Osteoblast (primary cell): ENCODE results near the gene STK33. TPM values are rescaled to one million over a fixed set of nuclear protein-coding genes. Genes with fewer than 3 reads are reported as not detected.

Experiments used
- DNase-seq: peaks from one replicate; pipeline ENCODE4 v3.0.0; 2011; ENCODE audit warnings: low spot score, mixed read lengths; ENCODE audit not compliant: insufficient read length; ENCODE audit errors: missing footprints
- H2AFZ ChIP-seq: 2 replicates; pipeline ENCODE4 v1.6.0; 2011; ENCODE audit warnings: mild to moderate bottlenecking, low read length
- H3K27ac ChIP-seq: 2 replicates; pipeline ENCODE4 v1.5.1; 2011; ENCODE audit warnings: mild to moderate bottlenecking, low read depth, low read length, moderate library complexity
- H3K27me3 ChIP-seq: 2 replicates; pipeline ENCODE4 v1.6.0; 2012; ENCODE audit warnings: mild to moderate bottlenecking, control low read depth, inconsistent platforms, low read length, moderate library complexity; ENCODE audit not compliant: insufficient read depth
- H3K36me3 ChIP-seq: 2 replicates; pipeline ENCODE4 v1.5.1; 2011; ENCODE audit warnings: mild to moderate bottlenecking, low read length, control low read depth, moderate library complexity; ENCODE audit not compliant: insufficient read depth
- H3K4me1 ChIP-seq: 2 replicates; pipeline ENCODE4 v1.5.1; 2011; ENCODE audit warnings: mild to moderate bottlenecking, low read length, control low read depth, moderate library complexity; ENCODE audit not compliant: insufficient read depth
- H3K4me2 ChIP-seq: 2 replicates; pipeline ENCODE4 v1.6.0; 2011; ENCODE audit warnings: mild to moderate bottlenecking, low read length; ENCODE audit not compliant: insufficient read depth
- H3K4me3 ChIP-seq: fragments of 200-600 bp; sonication (generic); 3 replicates; pipeline ENCODE4 v1.5.1; 2012; ENCODE audit warnings: mild to moderate bottlenecking, low read length, inconsistent platforms; ENCODE audit not compliant: insufficient read depth
- H3K79me2 ChIP-seq: 2 replicates; pipeline ENCODE4 v1.6.0; 2012; ENCODE audit warnings: mild to moderate bottlenecking, low read length, control low read depth, inconsistent platforms; ENCODE audit not compliant: insufficient read depth
- H3K9me3 ChIP-seq: 2 replicates; pipeline ENCODE4 v1.5.1; 2011; ENCODE audit warnings: low read depth, low read length, control low read depth
- H4K20me1 ChIP-seq: 2 replicates; pipeline ENCODE4 v1.6.0; 2012; ENCODE audit warnings: mild to moderate bottlenecking, low read length, control low read depth; ENCODE audit not compliant: insufficient read depth
- CTCF ChIP-seq: IDR thresholded peaks from 2 replicates; pipeline ENCODE4 v1.5.1; 2011; ENCODE audit warnings: mild to moderate bottlenecking, low read depth, low read length, moderate library complexity; ENCODE audit errors: extremely low read depth
- total RNA-seq: library from RNA; depleted of rRNA; stranded (reverse); fragments of >200 nt; gene quantifications from 2 replicates; pipeline ENCODE4 v1.2.3, GENCODE V29; 2012

Gene STK33
- total RNA-seq, 1 donor, result 0.72 TPM

- no peak for DNase-seq
- Histone ChIP-seq H3K27ac (no peak overlapping the region), H3K4me1 (peaks cover 5% of the 10 kb centered on the region), H3K4me2 (no peak overlapping the region), H3K79me2 (no peaks in the 10 kb centered on the region), H3K27me3 (peaks cover 22% of the 10 kb centered on the region), H4K20me1 (no peaks in the 10 kb centered on the region), H3K9me3 (no peaks in the 10 kb centered on the region), H3K4me3 (no peak overlapping the region), H2AFZ (no peak overlapping the region), H3K36me3 (no peaks in the 10 kb centered on the region)
- no peak for TF ChIP-seq CTCF
Observed at GRCh38 chr11:8598506-8598905, 4.5 kb upstream of the STK33 start.

GRCh38 chr11:8597182-8597581 lies 3.2 kb upstream of the STK33 start:
- DNase-seq, result peak; percentile 79
- H3K27me3 ChIP-seq, result peaks cover 33% of the 10 kb centered on the region
- no peaks in the 10 kb centered on the region for H3K9me3 ChIP-seq
- H3K27ac ChIP-seq, result peak overlapping the region; percentile 39
- peaks cover 5% of the 10 kb centered on the region for H3K4me1 ChIP-seq
- no peak overlapping the region for H2AFZ ChIP-seq
- no peak overlapping the region for H3K4me3 ChIP-seq
- H3K79me2 ChIP-seq, result no peaks in the 10 kb centered on the region
- H3K36me3 ChIP-seq, result no peaks in the 10 kb centered on the region
- no peak overlapping the region for H3K4me2 ChIP-seq
- no peaks in the 10 kb centered on the region for H4K20me1 ChIP-seq
- TF ChIP-seq CTCF, result no peak

GRCh38 chr11:8596504-8597046 lies 2.5 kb upstream of the STK33 start:
- no peak overlapping the region for H3K4me2 ChIP-seq
- no peaks in the 10 kb centered on the region for H3K79me2 ChIP-seq
- H4K20me1 ChIP-seq, result no peaks in the 10 kb centered on the region
- no peaks in the 10 kb centered on the region for H3K9me3 ChIP-seq
- H3K27me3 ChIP-seq, result peaks cover 33% of the 10 kb centered on the region
- no peak overlapping the region for H3K27ac ChIP-seq
- TF ChIP-seq CTCF, result no peak
- no peak for DNase-seq
- H3K4me3 ChIP-seq, result no peak overlapping the region
- H3K4me1 ChIP-seq, result peaks cover 5% of the 10 kb centered on the region
- H2AFZ ChIP-seq, result no peak overlapping the region
- H3K36me3 ChIP-seq, result no peaks in the 10 kb centered on the region

- peak overlapping the region; percentile 77 for H3K4me2 ChIP-seq
- no peaks in the 10 kb centered on the region for H3K79me2 ChIP-seq
- peak; percentile 62 for DNase-seq
- no peak for TF ChIP-seq CTCF
- peak overlapping the region; percentile 62 for H2AFZ ChIP-seq
- H3K36me3 ChIP-seq, result no peaks in the 10 kb centered on the region
- no peak overlapping the region for H3K27ac ChIP-seq
- H3K9me3 ChIP-seq, result no peaks in the 10 kb centered on the region
- peaks cover 35% of the 10 kb centered on the region for H3K27me3 ChIP-seq
- H3K4me1 ChIP-seq, result peaks cover 5% of the 10 kb centered on the region
- peak overlapping the region; percentile 69 for H3K4me3 ChIP-seq
- no peaks in the 10 kb centered on the region for H4K20me1 ChIP-seq
Observed at GRCh38 chr11:8593455-8593854, 573 bp downstream of the STK33 start.
